Stimulated activated CD8-positive, alpha-beta memory T cell treated with anti-CD3 and anti-CD28 coated beads, Interleukin-12 subunit alpha, Interleukin-12 subunit beta, amount 100 ng/mL, for 1 hour (primary cell): ENCODE measurements around the gene NAB2.

Experiments
- DNase-seq: peaks from one replicate; pipeline ENCODE4 v3.0.0-alpha.2; 2020; ENCODE audit warnings: low read depth

NAB2 gene

GRCh38 chr12:57131896-57132744, 43.2 kb downstream of the NAB2 start:
- DNase-seq, result no peak

GRCh38 chr12:57133013-57133569, 44.2 kb downstream of the NAB2 start:
- no peak for DNase-seq

GRCh38 chr12:57133916-57134315, 45.0 kb downstream of the NAB2 start:
- no peak for DNase-seq

- DNase-seq, result no peak
These were observed 46.0 kb downstream of the NAB2 start for GRCh38 chr12:57134949-57135348.

GRCh38 chr12:57135527-57136326, 46.8 kb downstream of the NAB2 start:
- DNase-seq, result no peak

- no peak for DNase-seq
These were observed 49.8 kb downstream of the NAB2 start for GRCh38 chr12:57138526-57139272.

GRCh38 chr12:57139796-57140649, 51.1 kb downstream of the NAB2 start:
- DNase-seq, result no peak

- DNase-seq, result no peak
These were observed 52.3 kb downstream of the NAB2 start for GRCh38 chr12:57141249-57141648.

GRCh38 chr12:57142121-57142520, 53.2 kb downstream of the NAB2 start:
- DNase-seq, result no peak

- DNase-seq, result no peak
These were observed 53.8 kb downstream of the NAB2 start for GRCh38 chr12:57142727-57143126.

GRCh38 chr12:57143454-57143853, 54.5 kb downstream of the NAB2 start:
- no peak for DNase-seq
